Adipocyte (in vitro differentiated cells): ENCODE measurements around the gene CIZ1.
"Not testable (repeated sequence)": the region's sequence is repeated elsewhere in the genome, so short reads cannot be mapped to it uniquely, and the experiment has no call there.

ENCODE experiments used
- DNase-seq: peaks from one replicate; pipeline ENCODE4 v3.0.0-alpha.2; 2015; ENCODE audit warnings: low read depth
- H3K27me3 ChIP-seq: replicated peaks from 2 replicates; pipeline ENCODE4 v1.7.0; 2013; ENCODE audit warnings: mild to moderate bottlenecking, low read length, moderate library complexity; ENCODE audit not compliant: control insufficient read depth, insufficient read depth
- H3K36me3 ChIP-seq: 2 replicates; pipeline ENCODE4 v1.7.0; 2013; ENCODE audit warnings: low read length, mild to moderate bottlenecking, moderate library complexity; ENCODE audit not compliant: control insufficient read depth, insufficient read depth, severe bottlenecking
- H3K4me1 ChIP-seq: 2 replicates; pipeline ENCODE4 v1.7.0; 2013; ENCODE audit warnings: mild to moderate bottlenecking, low read length, moderate library complexity; ENCODE audit not compliant: control insufficient read depth, insufficient read depth
- H3K4me3 ChIP-seq: 2 replicates; pipeline ENCODE4 v1.7.0; 2013; ENCODE audit warnings: mild to moderate bottlenecking, low read length, moderate library complexity
- H3K9ac ChIP-seq: 2 replicates; pipeline ENCODE4 v1.7.0; 2013; ENCODE audit warnings: mild to moderate bottlenecking, low read length, moderate library complexity
- H3K9me3 ChIP-seq: 2 replicates; pipeline ENCODE4 v1.7.0; 2013; ENCODE audit warnings: mild to moderate bottlenecking, low read length, moderate library complexity; ENCODE audit not compliant: control insufficient read depth

The CIZ1 gene

DNA sequence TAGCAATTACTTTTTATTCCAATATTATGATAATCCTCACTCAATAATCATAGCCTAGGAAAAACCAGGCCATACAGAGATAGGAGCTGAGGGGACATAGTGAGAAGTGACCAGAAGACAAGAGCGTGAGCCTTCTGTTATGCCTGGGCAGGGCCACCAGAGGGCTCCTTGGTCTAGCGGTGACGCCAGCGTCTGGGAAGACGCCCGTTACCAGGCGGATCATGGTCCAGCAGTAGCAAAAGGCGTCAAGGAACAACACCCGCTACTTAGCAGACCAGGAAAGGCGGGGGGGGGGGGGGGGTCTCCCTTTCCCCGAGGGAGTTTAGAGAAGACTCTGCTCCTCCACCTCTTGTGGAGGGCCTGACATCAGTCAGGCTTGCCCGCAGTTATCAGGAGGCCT is 9.9 kb downstream of the CIZ1 start:
- H3K4me3 ChIP-seq, H3K27me3 ChIP-seq, H3K4me1 ChIP-seq, H3K9me3 ChIP-seq, H3K9ac ChIP-seq: not testable (repeated sequence)
- peaks cover 79% of the 10 kb centered on the region for H3K36me3 ChIP-seq
- peak; percentile 69 for DNase-seq

DNA sequence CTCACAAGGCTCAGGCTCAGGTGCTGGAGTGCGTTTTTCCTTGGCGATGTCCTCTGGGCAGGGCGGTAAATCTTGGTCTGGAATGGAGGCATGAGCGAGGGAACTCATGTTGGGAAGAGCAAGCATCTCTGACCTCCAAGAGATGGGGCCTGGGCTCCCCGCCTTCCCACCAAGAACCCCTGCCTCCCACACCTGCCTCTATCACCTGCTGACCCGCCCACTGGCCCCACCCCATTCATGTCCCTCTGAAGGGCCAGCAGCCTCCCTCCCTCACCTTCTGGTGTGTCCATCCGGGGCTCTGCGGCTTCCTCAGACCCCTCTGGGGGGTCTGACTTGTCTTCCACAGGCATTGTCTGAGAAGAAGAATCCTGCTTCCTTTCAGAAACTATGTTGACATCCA is 10.9 kb downstream of the CIZ1 start:
- no peak for DNase-seq
- no peak overlapping the region for H3K9ac ChIP-seq
- H3K4me1 ChIP-seq: no peaks in the 10 kb centered on the region
- no peak overlapping the region for H3K4me3 ChIP-seq
- peaks cover 81% of the 10 kb centered on the region for H3K36me3 ChIP-seq
- no peaks in the 10 kb centered on the region for H3K9me3 ChIP-seq
- H3K27me3 ChIP-seq: no peaks in the 10 kb centered on the region

DNA sequence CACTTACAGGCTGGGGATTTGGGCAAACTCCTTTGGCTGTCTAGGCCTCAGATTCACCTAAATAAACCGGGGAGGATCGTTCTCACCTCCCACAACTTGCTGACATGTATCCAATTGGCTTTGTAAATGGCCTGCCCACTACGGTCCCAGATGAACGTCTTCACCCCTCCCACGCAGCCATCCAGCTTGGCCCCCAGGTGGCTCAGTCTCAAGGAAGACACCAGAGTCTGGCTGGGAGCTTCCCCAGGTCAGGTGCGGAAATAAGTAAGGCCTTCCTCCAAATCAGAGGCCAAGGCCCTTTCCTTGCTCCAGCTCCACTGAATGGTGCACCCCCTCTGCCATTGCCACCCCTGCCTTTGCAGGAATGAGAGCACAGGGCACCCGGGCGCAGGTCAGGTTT is 11.4 kb downstream of the CIZ1 start:
- Histone ChIP-seq H3K4me1 (no peaks in the 10 kb centered on the region), H3K27me3 (no peaks in the 10 kb centered on the region), H3K9me3 (no peaks in the 10 kb centered on the region), H3K9ac (no peak overlapping the region), H3K4me3 (no peak overlapping the region), H3K36me3 (peaks cover 81% of the 10 kb centered on the region)
- DNase-seq: no peak

DNA sequence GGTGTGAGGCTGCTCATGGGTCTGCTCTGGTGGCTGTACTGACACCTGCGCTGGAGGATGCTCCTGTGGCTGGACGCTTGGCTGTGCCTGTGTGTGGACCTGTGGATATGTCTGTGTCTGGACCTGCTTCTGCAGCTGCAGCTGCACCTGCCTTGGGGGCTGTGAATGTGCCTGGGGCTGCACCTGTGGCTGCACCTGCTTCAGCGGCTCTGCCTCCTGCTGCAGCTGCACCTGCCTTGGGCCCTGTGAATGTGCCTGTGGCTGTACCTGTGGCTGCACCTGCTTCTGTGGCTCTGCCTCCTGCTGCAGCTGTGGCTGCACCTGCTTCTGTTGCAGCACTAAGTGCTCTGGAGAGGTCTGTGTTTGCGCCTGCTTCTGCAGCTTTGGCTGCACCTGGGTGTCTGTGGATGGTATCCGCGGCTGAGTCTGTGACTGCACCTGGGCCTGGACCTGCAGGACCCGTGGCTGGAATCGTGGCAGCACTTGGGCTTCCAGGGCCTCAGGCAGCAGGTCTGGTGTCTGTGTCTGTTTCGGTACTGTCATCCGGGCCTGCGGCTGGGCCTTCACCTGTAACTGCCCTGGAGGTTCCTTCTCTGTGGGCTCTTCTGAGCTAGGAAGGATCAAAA is 12.5 kb downstream of the CIZ1 start:
- peaks cover 81% of the 10 kb centered on the region for H3K36me3 ChIP-seq
- no peaks in the 10 kb centered on the region for H3K9me3 ChIP-seq
- no peaks in the 10 kb centered on the region for H3K27me3 ChIP-seq
- no peak for DNase-seq
- H3K4me1 ChIP-seq: no peaks in the 10 kb centered on the region
- H3K9ac ChIP-seq: no peak overlapping the region
- no peak overlapping the region for H3K4me3 ChIP-seq

DNA sequence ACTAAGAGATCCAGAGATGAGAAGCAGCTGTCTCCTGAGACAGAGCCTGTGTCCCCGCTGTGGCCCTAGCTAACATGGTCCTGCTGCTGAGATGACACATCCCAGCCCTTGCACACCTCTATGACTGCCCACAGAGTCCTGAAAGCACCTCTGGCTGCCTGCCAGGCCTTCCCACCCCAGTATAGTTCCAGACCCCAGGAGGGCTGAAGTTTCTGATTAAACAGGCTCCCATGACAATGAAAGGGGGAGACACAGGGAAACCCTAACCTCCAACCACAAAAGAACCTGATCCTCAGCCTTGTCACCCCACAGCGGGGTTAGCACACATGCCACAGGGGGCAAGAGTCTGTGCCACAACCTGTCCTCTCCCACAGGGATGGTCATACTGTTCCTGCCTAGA is 15.6 kb downstream of the CIZ1 start:
- Histone ChIP-seq H3K27me3 (no peaks in the 10 kb centered on the region), H3K9me3 (no peaks in the 10 kb centered on the region), H3K4me3 (no peak overlapping the region), H3K36me3 (peaks cover 73% of the 10 kb centered on the region), H3K4me1 (no peaks in the 10 kb centered on the region), H3K9ac (no peak overlapping the region)
- no peak for DNase-seq

DNA sequence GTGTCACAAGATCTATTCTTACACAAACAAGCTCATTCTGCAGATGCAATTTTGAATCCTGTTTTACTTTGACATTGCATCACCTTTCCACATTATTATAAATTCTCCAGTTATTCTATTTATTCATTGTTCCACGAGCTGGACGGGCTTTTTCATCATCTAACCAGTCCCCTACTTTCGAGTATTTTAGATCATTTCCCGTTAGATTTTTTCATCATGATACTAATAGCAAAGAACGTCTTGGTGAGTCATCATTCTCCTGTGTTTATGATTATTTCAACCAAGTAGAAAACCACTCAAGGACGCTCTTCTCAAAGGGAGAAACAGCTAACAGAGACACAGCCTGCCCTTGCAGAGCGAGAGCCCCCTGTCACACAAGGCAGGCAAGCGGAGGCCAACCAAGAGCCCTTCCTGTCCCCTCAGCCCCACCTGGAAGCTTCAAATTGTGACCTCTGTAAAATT is 16.2 kb downstream of the CIZ1 start:
- Histone ChIP-seq H3K27me3 (no peaks in the 10 kb centered on the region), H3K4me1 (no peaks in the 10 kb centered on the region), H3K36me3 (peaks cover 72% of the 10 kb centered on the region), H3K9me3 (no peaks in the 10 kb centered on the region), H3K9ac (no peak overlapping the region), H3K4me3 (no peak overlapping the region)
- peak; percentile 75 for DNase-seq

DNA sequence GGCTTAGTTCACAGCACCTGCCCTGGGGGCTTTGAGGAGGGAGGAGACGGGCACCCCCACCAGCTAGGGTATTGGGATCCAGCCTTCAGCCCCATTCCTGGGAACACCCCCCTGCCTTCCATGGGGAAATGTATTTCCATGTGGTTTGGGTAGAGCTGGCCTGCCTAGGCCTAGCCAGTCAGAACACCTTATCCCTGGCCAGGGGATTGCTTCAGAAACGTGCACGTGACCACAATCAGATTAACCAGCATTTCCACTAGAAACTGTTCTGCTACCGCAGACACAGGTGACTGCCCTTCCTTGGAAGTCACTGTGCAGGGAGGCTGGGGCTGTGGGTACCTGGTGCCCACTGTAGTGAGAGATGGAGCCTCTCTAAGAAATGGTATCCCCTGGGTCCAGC is 17.3 kb downstream of the CIZ1 start:
- H3K36me3 ChIP-seq: peaks cover 73% of the 10 kb centered on the region
- H3K27me3 ChIP-seq: no peaks in the 10 kb centered on the region
- DNase-seq: no peak
- H3K9ac ChIP-seq: no peak overlapping the region
- no peaks in the 10 kb centered on the region for H3K9me3 ChIP-seq
- no peaks in the 10 kb centered on the region for H3K4me1 ChIP-seq
- H3K4me3 ChIP-seq: no peak overlapping the region

DNA sequence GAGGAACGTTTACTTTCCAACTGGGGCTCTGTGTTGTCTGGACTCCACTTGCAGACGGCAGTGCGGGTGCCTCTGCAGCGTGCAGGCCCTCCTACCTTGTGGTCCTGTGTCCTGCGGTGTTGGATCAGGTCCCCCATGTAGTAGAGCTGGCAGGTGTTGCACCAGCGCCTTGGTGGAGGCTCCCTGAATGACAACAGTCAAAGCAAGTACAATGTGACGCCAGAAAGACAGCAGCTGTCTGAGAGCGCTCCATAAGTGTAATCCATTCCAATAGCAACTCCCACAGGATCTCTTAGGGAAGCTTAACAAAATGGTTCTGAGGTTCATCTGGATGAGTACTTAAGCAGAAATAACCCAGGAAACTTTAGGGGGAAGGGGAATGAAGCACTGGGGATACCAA is 21.4 kb downstream of the CIZ1 start:
- no peak overlapping the region for H3K9ac ChIP-seq

DNA sequence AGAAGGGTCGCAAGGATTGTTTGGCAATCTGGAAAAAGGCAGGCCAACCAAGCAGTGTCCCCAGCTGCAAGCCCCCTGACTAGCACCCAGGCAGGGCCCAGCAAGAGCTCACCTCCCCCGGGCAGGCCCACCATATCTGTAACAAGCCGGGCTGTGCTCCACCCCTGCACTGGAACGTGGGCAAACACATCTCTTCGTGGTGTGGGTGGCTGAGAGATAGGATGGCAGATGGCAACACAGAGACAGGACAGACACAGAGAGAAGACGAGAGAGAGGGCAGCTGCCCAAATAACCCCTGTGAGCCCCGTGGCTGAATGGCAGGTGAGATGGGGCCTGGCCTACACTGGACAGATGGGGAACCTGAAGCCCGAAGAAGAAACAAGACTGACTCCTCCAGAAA is 21.9 kb downstream of the CIZ1 start:
- Histone ChIP-seq H3K27me3 (no peaks in the 10 kb centered on the region), H3K36me3 (peaks cover 64% of the 10 kb centered on the region), H3K4me3 (no peak overlapping the region), H3K9ac (no peak overlapping the region), H3K9me3 (no peaks in the 10 kb centered on the region), H3K4me1 (peaks cover 2% of the 10 kb centered on the region)
- no peak for DNase-seq

More for the DNA sequence above, 21.4 kb downstream of the CIZ1 start:
- H3K4me1 ChIP-seq: no peaks in the 10 kb centered on the region
- peaks cover 64% of the 10 kb centered on the region for H3K36me3 ChIP-seq
- H3K27me3 ChIP-seq: no peaks in the 10 kb centered on the region
- no peaks in the 10 kb centered on the region for H3K9me3 ChIP-seq
- DNase-seq: no peak
- no peak overlapping the region for H3K4me3 ChIP-seq

DNA sequence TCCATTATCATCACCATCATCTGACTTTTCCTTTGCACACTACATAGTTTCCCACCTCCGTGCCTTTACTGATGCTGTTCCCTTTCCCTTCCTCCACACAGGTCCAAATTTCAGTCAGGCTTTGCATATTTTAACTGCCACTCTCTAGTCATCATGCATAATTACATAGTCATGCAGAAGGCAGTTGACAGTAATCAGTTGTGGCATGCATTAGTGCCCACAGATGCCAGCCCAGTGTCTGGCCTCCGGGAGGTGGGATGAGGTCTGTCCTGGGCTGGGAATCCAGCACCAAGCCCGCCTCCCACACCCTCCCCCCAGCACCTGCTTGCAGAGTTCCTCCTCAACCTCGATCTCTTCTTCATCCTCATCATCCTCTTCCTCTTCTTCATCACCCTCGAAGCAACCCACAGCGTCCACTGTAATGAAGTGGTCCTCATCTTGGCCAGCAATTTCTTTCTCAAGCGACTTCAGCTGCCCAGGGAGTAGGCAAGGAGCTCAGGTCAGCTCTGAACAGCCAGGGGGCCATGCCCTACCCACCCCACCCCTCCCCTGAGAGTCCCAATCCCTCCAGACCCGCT is 22.6 kb downstream of the CIZ1 start:
- H3K27me3 ChIP-seq: no peaks in the 10 kb centered on the region
- peaks cover 4% of the 10 kb centered on the region for H3K4me1 ChIP-seq
- no peak overlapping the region for H3K4me3 ChIP-seq
- peaks cover 66% of the 10 kb centered on the region for H3K36me3 ChIP-seq
- H3K9me3 ChIP-seq: no peaks in the 10 kb centered on the region
- no peak for DNase-seq
- no peak overlapping the region for H3K9ac ChIP-seq

DNA sequence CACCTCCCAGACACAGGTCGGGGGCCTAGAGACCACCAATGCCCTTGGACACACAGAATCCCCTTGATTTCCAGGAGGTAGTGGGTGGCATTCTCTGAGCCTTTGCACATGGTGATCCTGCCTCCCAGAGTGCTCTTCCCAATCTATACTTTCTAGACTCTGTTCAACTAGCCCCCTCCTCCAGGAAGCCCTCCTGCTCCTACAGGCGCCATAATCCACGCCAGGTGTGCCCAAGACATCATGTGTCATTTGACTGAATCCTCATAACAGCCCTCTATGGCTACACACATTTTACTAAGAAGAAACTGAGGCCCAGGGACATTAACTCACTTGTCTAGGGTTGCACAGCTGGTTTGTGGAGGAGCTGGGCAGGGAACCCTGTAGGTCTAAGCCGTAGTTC is 24.2 kb downstream of the CIZ1 start:
- Histone ChIP-seq H3K9me3 (no peaks in the 10 kb centered on the region), H3K27me3 (no peaks in the 10 kb centered on the region), H3K4me3 (no peak overlapping the region), H3K9ac (no peak overlapping the region), H3K36me3 (peaks cover 69% of the 10 kb centered on the region), H3K4me1 (peaks cover 10% of the 10 kb centered on the region)
- DNase-seq: no peak

DNA sequence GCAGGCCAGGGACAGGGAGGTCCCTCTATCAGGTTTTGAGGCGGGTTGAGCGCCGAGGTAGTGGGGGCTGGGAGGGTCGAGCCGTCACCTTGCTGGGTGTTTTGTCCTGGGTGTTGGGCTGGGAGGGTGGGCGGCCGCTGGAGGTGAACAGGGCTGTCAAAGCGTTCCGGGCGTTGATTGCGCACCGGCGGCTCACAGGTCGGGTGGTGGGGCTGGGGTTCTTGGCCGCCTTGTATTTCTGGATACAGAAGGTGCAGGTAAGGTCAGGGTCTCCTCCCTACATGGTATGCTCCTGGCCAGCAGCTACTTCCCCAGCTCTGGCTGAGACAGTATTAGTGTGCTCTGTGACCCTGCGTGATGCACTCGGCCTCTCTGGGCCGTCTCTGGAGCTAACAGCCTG is 25.2 kb downstream of the CIZ1 start:
- H3K4me3 ChIP-seq: no peak overlapping the region
- H3K4me1 ChIP-seq: peaks cover 20% of the 10 kb centered on the region
- no peaks in the 10 kb centered on the region for H3K27me3 ChIP-seq
- H3K9me3 ChIP-seq: no peaks in the 10 kb centered on the region
- DNase-seq: no peak
- peaks cover 69% of the 10 kb centered on the region for H3K36me3 ChIP-seq
- H3K9ac ChIP-seq: no peak overlapping the region
